NOMO-1 (cell line): ENCODE results near the gene C9orf72.
"Not testable (repeated sequence)": the region's sequence is repeated elsewhere in the genome, so short reads cannot be mapped to it uniquely, and the experiment has no call there.

Experiments
- DNase-seq, 2 experiments: peaks; one replicate each; lab custom pipeline; 2025; ENCODE audit not compliant: unreplicated experiment in 2 of 2; lab: John Stamatoyannopoulos, UW

The C9orf72 gene

DNA sequence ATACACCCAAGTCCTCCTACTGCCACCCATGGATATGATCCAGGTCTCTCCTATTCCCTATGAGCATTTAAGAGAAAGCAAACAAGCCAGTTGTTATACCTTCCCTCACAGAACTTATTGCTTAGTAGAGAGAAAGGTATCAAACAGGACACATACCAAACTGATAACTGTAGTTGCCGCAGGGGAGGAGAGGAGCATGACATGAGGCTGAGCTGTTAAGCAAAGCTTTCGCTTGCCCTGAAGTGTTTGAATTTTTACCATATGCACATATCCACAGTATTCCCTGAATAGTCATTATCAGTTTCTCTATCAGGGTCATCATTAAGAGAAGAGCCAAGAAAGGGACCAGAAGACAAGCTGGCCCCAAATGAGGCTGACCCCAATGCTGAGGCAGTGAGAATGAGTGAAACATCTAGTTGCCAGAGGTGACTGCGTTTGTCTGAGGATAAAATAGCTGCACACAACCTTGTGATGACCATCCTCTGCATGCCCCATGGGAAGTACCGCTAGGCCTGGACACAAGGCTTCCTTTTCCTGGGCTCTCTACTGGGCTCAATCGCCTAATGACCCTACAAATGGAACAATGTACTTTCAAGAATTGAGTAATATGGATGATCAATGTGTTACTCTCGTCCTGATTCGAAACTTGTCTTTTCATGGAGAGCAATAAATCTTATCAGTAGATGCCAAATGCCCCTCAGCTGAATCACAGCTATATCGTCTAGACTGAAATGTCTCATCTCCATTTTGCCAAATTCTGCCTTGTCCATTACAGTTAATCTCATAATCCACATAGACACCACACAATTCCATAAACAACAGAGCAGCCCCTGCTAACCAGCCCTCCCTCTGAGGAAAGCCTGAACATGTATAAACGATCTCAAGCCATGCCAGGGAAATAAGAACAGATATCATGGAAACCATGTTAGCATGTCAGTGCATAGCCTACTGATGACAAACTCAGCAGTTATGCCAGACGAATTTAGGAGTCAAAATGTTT is 53.5 kb downstream of the C9orf72 start:
- DNase-seq = no peak

DNA sequence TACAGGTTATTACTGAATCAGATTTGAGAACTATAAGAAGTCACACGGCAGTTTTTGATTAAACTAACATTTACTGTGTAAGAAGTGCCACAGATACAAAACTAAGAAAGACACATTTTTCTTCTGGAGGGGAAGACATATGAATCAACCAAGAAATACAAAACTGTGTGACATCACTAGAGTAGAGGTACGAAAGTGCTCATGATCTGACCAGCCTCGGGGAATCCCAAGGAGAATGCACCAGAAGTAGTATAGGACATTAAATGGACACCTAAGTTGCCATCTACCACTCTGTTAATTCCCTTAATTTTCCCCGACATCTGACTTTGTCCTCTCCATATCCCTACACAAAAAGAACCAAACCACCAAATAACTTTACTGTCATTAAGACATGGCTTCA is 54.5 kb downstream of the C9orf72 start:
- DNase-seq = no peak

- DNase-seq = no peak
Measured at GRCh38 chr9:27518006-27518405, 55.3 kb downstream of the C9orf72 start.

- DNase-seq = no peak
Measured at GRCh38 chr9:27514551-27514950, 58.7 kb downstream of the C9orf72 start.

DNA sequence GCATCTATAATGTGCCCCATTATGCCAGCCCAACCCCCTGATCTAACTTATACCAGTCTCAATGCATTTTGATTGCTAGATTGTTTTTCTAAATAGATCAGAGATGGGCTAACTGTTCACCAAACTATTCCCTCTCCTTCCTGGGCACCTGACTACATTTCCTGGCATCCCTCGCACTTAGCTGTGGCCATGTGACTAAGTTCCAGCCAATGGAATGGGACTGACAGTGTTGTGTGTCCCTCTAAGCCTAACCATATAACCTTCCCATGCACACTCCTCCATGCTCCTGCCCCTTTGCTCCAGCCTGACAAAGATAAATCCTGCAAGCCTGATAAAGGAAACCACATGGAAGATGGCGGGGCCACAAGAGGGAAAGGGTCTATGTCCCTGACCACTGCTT is 61.5 kb downstream of the C9orf72 start:
- no peak for DNase-seq

- DNase-seq = no peak
Measured at GRCh38 chr9:27510780-27511179, 62.5 kb downstream of the C9orf72 start.

DNA sequence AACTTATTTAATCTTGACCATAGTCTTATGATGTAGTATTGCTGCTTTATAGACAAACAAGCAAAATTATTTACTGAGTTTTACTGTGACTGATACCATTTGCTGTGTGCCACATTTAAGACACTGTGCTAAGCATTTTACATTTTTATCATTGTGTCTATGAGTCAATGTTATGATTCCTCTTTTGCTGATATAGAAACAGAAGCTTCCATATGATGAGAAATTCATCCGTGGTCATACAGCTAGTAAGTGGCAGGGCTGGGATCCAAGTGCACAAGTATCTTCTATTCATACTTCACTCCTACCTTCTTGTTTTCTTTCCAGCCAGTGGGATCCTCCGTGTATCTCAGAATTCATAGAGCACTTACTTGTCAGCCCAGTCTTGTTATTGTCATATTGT is 66.3 kb downstream of the C9orf72 start:
- no peak for DNase-seq

DNA sequence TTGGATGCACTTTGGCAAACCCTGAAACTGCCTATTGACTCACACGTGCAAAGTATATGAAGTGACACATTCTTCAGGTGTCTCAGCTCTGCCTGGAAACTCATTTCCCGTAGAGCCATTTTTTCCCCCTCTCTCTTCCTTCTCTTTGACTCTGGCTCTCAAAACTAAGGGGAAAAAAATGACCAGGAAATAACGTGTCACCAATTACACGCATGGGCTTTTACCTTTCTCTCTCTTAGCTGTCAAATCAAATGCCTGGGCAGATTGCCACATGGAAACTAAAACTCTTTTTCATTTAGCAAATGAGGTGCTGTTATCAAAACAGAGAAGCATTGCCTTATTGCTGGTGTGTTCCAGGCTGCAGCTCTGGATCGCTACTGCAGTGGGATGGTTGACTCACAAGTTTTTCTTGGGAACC is 67.5 kb downstream of the C9orf72 start:
- DNase-seq = no peak

GRCh38 chr9:27504259-27504658 is 69.0 kb downstream of the C9orf72 start:
- no peak for DNase-seq

GRCh38 chr9:27503623-27504022 is 69.7 kb downstream of the C9orf72 start:
- DNase-seq = no peak

DNA sequence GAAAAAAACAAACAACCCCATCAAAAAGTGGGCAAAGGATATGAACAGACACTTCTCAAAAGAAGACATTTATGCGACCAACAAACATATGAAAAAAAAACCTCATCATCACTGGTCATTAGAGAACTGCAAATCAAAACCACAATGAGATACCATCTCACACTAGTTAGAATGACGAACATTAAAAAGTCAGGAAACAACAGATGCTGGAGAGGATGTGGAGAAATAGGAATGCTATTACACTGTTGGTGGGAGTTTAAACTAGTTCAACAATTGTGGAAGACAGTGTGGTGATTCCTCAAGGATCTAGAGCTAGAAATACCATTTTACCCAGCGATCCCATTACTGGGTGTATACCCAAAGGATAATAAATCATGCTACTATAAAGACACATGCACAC is 72.4 kb downstream of the C9orf72 start:
- not testable (repeated sequence) for DNase-seq

- DNase-seq = no peak
Measured at GRCh38 chr9:27499451-27499850, 73.8 kb downstream of the C9orf72 start.

DNA sequence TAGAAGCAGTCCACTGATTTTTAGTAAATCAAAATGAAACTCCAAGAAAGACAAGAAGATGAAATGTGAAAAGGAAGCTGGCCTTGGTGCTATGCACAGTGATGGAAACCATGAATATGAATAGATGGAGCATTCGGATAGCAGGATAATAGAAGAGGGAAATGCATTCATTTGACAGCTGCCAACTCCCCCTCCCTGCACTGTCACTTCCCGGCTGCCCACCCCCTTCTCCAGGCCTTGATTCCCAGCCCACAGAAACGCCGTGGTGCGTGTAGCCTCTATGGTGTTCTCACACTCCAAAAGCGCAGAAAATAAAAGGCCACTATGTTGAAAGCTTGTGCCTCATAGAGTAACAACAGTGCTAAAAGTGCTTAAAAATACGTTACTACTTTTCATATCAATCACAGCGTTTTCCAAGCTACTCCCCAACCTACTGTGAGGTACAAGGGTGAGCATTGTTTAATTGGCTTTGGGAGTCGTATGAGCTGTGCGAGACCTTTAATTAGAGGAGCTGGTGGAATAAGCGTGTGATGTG is 75.3 kb downstream of the C9orf72 start:
- no peak for DNase-seq
